IMR-90 (cell line): ENCODE measurements around the gene NF1. TPM values are rescaled to one million over a fixed set of nuclear protein-coding genes. Genes with fewer than 3 reads are reported as not detected.

Experiments used
- ATAC-seq: fragments of 200-7000 bp; cut with Tn5 transposase; 2 replicates; pipeline ENCODE4 v1.9.1; 2020; ENCODE audit warnings: low read depth, mild to moderate bottlenecking, moderate library complexity
- BruUV-seq: library from RNA; stranded (reverse); fragments of 400-500 nt; replicated peaks from 2 replicates; lab custom pipeline; 2021; lab: Mats Ljungman, UMichigan
- CTCF ChIA-PET: fragments of 300-600 bp; formaldehyde crosslinking; extraction: SDS; loops from one replicate; lab custom pipeline; 2021; ENCODE audit warnings: antibody characterized with exemption; lab: Yijun Ruan, JAX
- POLR2A ChIA-PET: fragments of 300-600 bp; sonication (Branson Sonifier 250); formaldehyde crosslinking; loops from one replicate; lab custom pipeline; 2022; ENCODE audit warnings: antibody characterized with exemption; ENCODE audit not compliant: unreplicated experiment; lab: Charles Lee
- DNase-seq: peaks from one replicate; pipeline ENCODE4 v3.0.0; 2013
- H2AFZ ChIP-seq: replicated peaks from 2 replicates; pipeline ENCODE3; 2013; ENCODE audit warnings: low read length, mild to moderate bottlenecking; ENCODE audit not compliant: poor library complexity
- H2AK5ac ChIP-seq: 2 replicates; pipeline ENCODE4 v1.6.1; 2013; ENCODE audit warnings: low read depth, low read length, inconsistent platforms
- H2AK9ac ChIP-seq: replicated peaks from 2 replicates; pipeline ENCODE3; 2013; ENCODE audit warnings: mild to moderate bottlenecking, low read depth, low read length, moderate library complexity; ENCODE audit not compliant: poor library complexity
- H2BK120ac ChIP-seq: 2 replicates; pipeline ENCODE4 v1.6.1; 2013; ENCODE audit warnings: low read depth, low read length, inconsistent platforms
- H2BK15ac ChIP-seq: 3 replicates; pipeline ENCODE4 v1.6.1; 2013; ENCODE audit warnings: low read depth, low read length, inconsistent platforms
- H2BK20ac ChIP-seq: 2 replicates; pipeline ENCODE4 v1.6.1; 2013; ENCODE audit warnings: low read depth, mild to moderate bottlenecking, inconsistent platforms, low read length, moderate library complexity
- H2BK5ac ChIP-seq: 2 replicates; pipeline ENCODE4 v1.6.1; 2013; ENCODE audit warnings: mild to moderate bottlenecking, low read depth, low read length, inconsistent platforms; ENCODE audit not compliant: poor library complexity, severe bottlenecking
- H3K14ac ChIP-seq: replicated peaks from 2 replicates; pipeline ENCODE4 v1.6.1; 2013; ENCODE audit warnings: low read depth, low read length, inconsistent platforms
- H3K18ac ChIP-seq: 2 replicates; pipeline ENCODE4 v1.6.1; 2013; ENCODE audit warnings: low read depth, low read length, control low read depth
- H3K23ac ChIP-seq: 2 replicates; pipeline ENCODE4 v1.6.1; 2013; ENCODE audit warnings: low read depth, low read length, inconsistent platforms
- H3K27ac ChIP-seq: 2 replicates; pipeline ENCODE4 v1.5.1; 2013; ENCODE audit warnings: mild to moderate bottlenecking, control low read depth, low read length; ENCODE audit not compliant: insufficient read depth
- H3K27me3 ChIP-seq: 2 replicates; pipeline ENCODE4 v1.6.1; 2013; ENCODE audit warnings: low read length; ENCODE audit not compliant: control insufficient read depth, insufficient read depth
- H3K36me3 ChIP-seq: 2 replicates; pipeline ENCODE4 v1.6.1; 2013; ENCODE audit warnings: low read length, mixed read lengths; ENCODE audit not compliant: control insufficient read depth, insufficient read depth
- H3K4ac ChIP-seq: 2 replicates; pipeline ENCODE4 v1.6.1; 2013; ENCODE audit warnings: low read depth, low read length, inconsistent platforms
- H3K4me1 ChIP-seq: 2 replicates; pipeline ENCODE4 v1.6.1; 2013; ENCODE audit warnings: low read length, mixed read lengths; ENCODE audit not compliant: control insufficient read depth, insufficient read depth
- H3K4me2 ChIP-seq: 2 replicates; pipeline ENCODE4 v1.6.1; 2013; ENCODE audit warnings: low read depth, mild to moderate bottlenecking, control low read depth, low read length, moderate library complexity
- H3K4me3 ChIP-seq: 2 replicates; pipeline ENCODE4 v1.5.1; 2013; ENCODE audit warnings: low read depth, mild to moderate bottlenecking, control low read depth, low read length, moderate library complexity; ENCODE audit not compliant: insufficient read depth
- H3K56ac ChIP-seq: 2 replicates; pipeline ENCODE4 v1.6.1; 2013; ENCODE audit warnings: low read length, inconsistent platforms; ENCODE audit not compliant: insufficient read depth; ENCODE audit errors: extremely low read depth
- H3K79me1 ChIP-seq, 2 experiments: 2 replicates each; pipeline ENCODE4 v1.6.1; 2013; ENCODE audit warnings: low read length in 2 of 2, inconsistent platforms in 1 of 2, low read depth in 1 of 2
- H3K9ac ChIP-seq: 2 replicates; pipeline ENCODE4 v1.6.1; 2013; ENCODE audit warnings: low read depth, low read length, control low read depth
- H3K9me1 ChIP-seq: 2 replicates; pipeline ENCODE4 v1.6.1; 2013; ENCODE audit warnings: low read length, inconsistent platforms; ENCODE audit not compliant: insufficient read depth
- H3K9me3 ChIP-seq: 2 replicates; pipeline ENCODE4 v1.6.1; 2013; ENCODE audit warnings: low read length; ENCODE audit not compliant: control insufficient read depth, insufficient read depth
- H4K20me1 ChIP-seq: 2 replicates; pipeline ENCODE4 v1.6.1; 2013; ENCODE audit warnings: low read length, inconsistent platforms; ENCODE audit not compliant: insufficient read depth
- H4K5ac ChIP-seq: 2 replicates; pipeline ENCODE4 v1.6.1; 2013; ENCODE audit warnings: mild to moderate bottlenecking, low read depth, low read length, control low read depth
- H4K8ac ChIP-seq, 2 experiments: 2 replicates each; pipeline ENCODE4 v1.6.1; 2013; ENCODE audit warnings: low read depth in 2 of 2, low read length in 2 of 2, control low read depth in 1 of 2, inconsistent platforms in 1 of 2
- H4K91ac ChIP-seq: 2 replicates; pipeline ENCODE4 v1.6.1; 2013; ENCODE audit warnings: low read depth, low read length, inconsistent platforms; ENCODE audit not compliant: insufficient read depth
- BHLHE40 ChIP-seq: fragments of 150-350 bp; IDR thresholded peaks from 2 replicates; pipeline ENCODE4 v1.6.1; 2016; ENCODE audit warnings: mild to moderate bottlenecking, low read depth, low read length
- CEBPB ChIP-seq: IDR thresholded peaks from 2 replicates; pipeline ENCODE4 v1.6.1; 2012; ENCODE audit warnings: low read depth, low read length, improper control_type of control experiment
- CHD1 ChIP-seq: IDR thresholded peaks from 2 replicates; pipeline ENCODE4 v1.6.1; 2012; ENCODE audit warnings: low read depth, low read length, improper control_type of control experiment
- FOS ChIP-seq: fragments of 150-350 bp; IDR thresholded peaks from 2 replicates; pipeline ENCODE4 v1.6.1; 2016; ENCODE audit warnings: low read depth, low read length
- MAZ ChIP-seq: IDR thresholded peaks from 2 replicates; pipeline ENCODE4 v1.6.1; 2012; ENCODE audit warnings: low read depth, mild to moderate bottlenecking, low read length, improper control_type of control experiment, moderate library complexity, borderline replicate concordance
- MXI1 ChIP-seq: IDR thresholded peaks from 2 replicates; pipeline ENCODE4 v1.6.1; 2012; ENCODE audit warnings: low read depth, mild to moderate bottlenecking, low read length, moderate library complexity, borderline replicate concordance
- NFE2L2 ChIP-seq: fragments of 150-350 bp; IDR thresholded peaks from 2 replicates; pipeline ENCODE4 v1.6.1; 2016; ENCODE audit warnings: low read depth, mild to moderate bottlenecking, low read length
- POLR2A ChIP-seq: IDR thresholded peaks from 2 replicates; pipeline ENCODE4 v1.6.1; 2012; ENCODE audit warnings: mild to moderate bottlenecking, low read depth, low read length
- RAD21 ChIP-seq: IDR thresholded peaks from 2 replicates; pipeline ENCODE4 v1.6.1; 2012; ENCODE audit warnings: low read length, improper control_type of control experiment
- RCOR1 ChIP-seq: IDR thresholded peaks from 2 replicates; pipeline ENCODE4 v1.6.1; 2012; ENCODE audit warnings: mild to moderate bottlenecking, low read length, improper control_type of control experiment; ENCODE audit not compliant: insufficient replicate concordance
- RFX5 ChIP-seq: IDR thresholded peaks from 2 replicates; pipeline ENCODE4 v1.8.0; 2012; ENCODE audit warnings: low read depth, mild to moderate bottlenecking, low read length, moderate library complexity
- SMC3 ChIP-seq: fragments of 150-350 bp; IDR thresholded peaks from 2 replicates; pipeline ENCODE4 v1.6.1; 2016; ENCODE audit warnings: low read depth, mild to moderate bottlenecking, antibody characterized with exemption, low read length, moderate library complexity
- WGBS, 2 experiments: methylation state at CpG; one replicate each; pipeline versions ENCODE4 v1.1.5 to v1.1.7; 2013; ENCODE audit warnings: missing lambda C conversion rate in 2 of 2; ENCODE audit not compliant: insufficient read length in 1 of 2; ENCODE audit errors: extremely low coverage in 2 of 2; 5-methylcytosine and 5-hydroxymethylcytosine counted together
- dilution Hi-C: fragments of 300-500 bp; cut with HindIII; formaldehyde crosslinking; loops from one replicate; pipeline ENCODE4 v1.14.3; 2018; ENCODE audit warnings: low sequenced_read_pairs; ENCODE audit not compliant: unreplicated experiment
- in situ Hi-C: fragments of 300-500 bp; cut with MboI; formaldehyde crosslinking; loops from 3 replicates; pipeline ENCODE4 v1.14.3; 2019; ENCODE audit warnings: low sequenced_read_pairs, inconsistent platforms, mixed read lengths
- intact Hi-C: fragments of 100-400 bp; cut with micrococcal nuclease; formaldehyde crosslinking; loops from 2 replicates; pipeline ENCODE4 v1.10.0; 2022
- polyA plus RNA-seq, 3 experiments: library from polyadenylated mRNA; depleted of rRNA; stranded (reverse); fragments of >200 nt; gene quantifications; 2 replicates each; pipeline ENCODE4 v1.2.3, GENCODE V29; 2012; ENCODE audit warnings: low replicate concordance in 1 of 3
- total RNA-seq: library from RNA; depleted of rRNA; stranded (reverse); fragments of >200 nt; gene quantifications from 2 replicates; pipeline ENCODE4 v1.2.3, GENCODE V29; 2012
- TF ChIP-seq, protein P1 (sequence below): fragments of 150-350 bp; IDR thresholded peaks from 2 replicates; pipeline ENCODE4 v1.6.1; 2017; ENCODE audit warnings: mild to moderate bottlenecking, antibody characterized with exemption, low read length, low read depth
- TF ChIP-seq, protein P2 (sequence below): fragments of 150-350 bp; IDR thresholded peaks from 2 replicates; pipeline ENCODE4 v1.6.1; 2016; ENCODE audit warnings: low read depth, mild to moderate bottlenecking, low read length, moderate library complexity, borderline replicate concordance

Gene NF1
- total and polyA plus RNA-seq, 2 of the 4 experiments (the other 2 are of a cell fraction) = 17.9 to 48.6 TPM

DNA sequence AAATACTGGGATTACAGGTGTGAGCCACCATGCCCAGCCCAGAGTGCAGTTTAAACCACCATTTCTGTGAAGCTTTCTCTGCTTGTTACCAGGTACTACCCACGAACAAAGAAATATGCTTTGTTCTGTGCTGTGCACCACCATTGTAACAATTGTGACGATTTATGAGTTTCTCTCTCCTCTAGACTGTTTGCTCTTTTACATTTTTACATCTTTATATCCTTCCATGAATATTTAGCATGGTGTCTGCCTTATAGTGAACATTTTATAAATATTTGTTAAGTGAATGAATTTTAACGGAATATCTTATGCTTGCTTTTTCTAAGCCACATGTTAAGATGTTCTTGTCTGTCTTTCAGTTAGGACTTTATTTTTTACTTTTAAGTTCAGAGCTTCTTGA lies 141.9 kb downstream of the NF1 start:
- DNase-seq (no peak), ATAC-seq (no peak)
- Histone ChIP-seq H4K20me1 (no peaks in the 10 kb centered on the region), H3K14ac (no peak overlapping the region), H3K9me3 (no peaks in the 10 kb centered on the region; the same call in 1 of the 2 replicates), H3K56ac (no peak overlapping the region), H3K4ac (no peak overlapping the region), H2AK5ac (no peak overlapping the region), H3K27ac (no peak overlapping the region), H2BK5ac (no peak overlapping the region), H4K5ac (no peak overlapping the region), H3K4me1 (no peaks in the 10 kb centered on the region), H4K91ac (no peak overlapping the region), H3K18ac (no peak overlapping the region), H3K4me3 (no peak overlapping the region), H2BK15ac (no peak overlapping the region), H3K23ac (no peak overlapping the region), H4K8ac (no peak overlapping the region), H3K9ac (no peak overlapping the region), H3K9me1 (no peaks in the 10 kb centered on the region), H3K36me3 (peaks cover 26% of the 10 kb centered on the region), H3K79me1 (peaks cover 0 to 5% of the 10 kb centered on the region in 2 experiments; a peak in 2 of 4 replicates), H2AK9ac (no peak overlapping the region), H2BK20ac (no peak overlapping the region), H3K4me2 (no peak overlapping the region), H2AFZ (no peak overlapping the region), H3K27me3 (no peaks in the 10 kb centered on the region), H2BK120ac (no peak overlapping the region)
- in situ Hi-C loops (no loop called here), intact Hi-C loops (no loop called here), dilution Hi-C loops (no loop called here)
- no peak for TF ChIP-seq RAD21
- no peak for TF ChIP-seq BHLHE40
- TF ChIP-seq MAZ = no peak
- TF ChIP-seq MXI1 = no peak
- no peak for TF ChIP-seq CHD1
- no peak for TF ChIP-seq POLR2A
- TF ChIP-seq FOS = no peak
- TF ChIP-seq, protein P1, sequence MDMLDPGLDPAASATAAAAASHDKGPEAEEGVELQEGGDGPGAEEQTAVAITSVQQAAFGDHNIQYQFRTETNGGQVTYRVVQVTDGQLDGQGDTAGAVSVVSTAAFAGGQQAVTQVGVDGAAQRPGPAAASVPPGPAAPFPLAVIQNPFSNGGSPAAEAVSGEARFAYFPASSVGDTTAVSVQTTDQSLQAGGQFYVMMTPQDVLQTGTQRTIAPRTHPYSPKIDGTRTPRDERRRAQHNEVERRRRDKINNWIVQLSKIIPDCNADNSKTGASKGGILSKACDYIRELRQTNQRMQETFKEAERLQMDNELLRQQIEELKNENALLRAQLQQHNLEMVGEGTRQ = no peak
- TF ChIP-seq NFE2L2 = no peak
- no peak for TF ChIP-seq CEBPB
- TF ChIP-seq, protein P2, sequence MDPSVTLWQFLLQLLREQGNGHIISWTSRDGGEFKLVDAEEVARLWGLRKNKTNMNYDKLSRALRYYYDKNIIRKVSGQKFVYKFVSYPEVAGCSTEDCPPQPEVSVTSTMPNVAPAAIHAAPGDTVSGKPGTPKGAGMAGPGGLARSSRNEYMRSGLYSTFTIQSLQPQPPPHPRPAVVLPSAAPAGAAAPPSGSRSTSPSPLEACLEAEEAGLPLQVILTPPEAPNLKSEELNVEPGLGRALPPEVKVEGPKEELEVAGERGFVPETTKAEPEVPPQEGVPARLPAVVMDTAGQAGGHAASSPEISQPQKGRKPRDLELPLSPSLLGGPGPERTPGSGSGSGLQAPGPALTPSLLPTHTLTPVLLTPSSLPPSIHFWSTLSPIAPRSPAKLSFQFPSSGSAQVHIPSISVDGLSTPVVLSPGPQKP = no peak
- no peak for TF ChIP-seq RFX5
- TF ChIP-seq RCOR1 = no peak
- TF ChIP-seq SMC3 = no peak
- POLR2A ChIA-PET = no interaction called here
- no CpG with 5 or more reads among the region's 3 CpGs for WGBS, 2 experiments
- BruUV-seq = no TSS peak
- CTCF ChIA-PET = no interaction called here
